SK-N-SH (cell line): ENCODE data around the gene TMEM192.

Experiments used
- POLR2AphosphoS5 ChIP-seq: IDR thresholded peaks from 2 replicates; pipeline ENCODE4 v1.6.1; 2012; ENCODE audit warnings: low read depth, low read length
- TAF1 ChIP-seq: IDR thresholded peaks from 2 replicates; pipeline ENCODE4 v1.6.1; 2012; ENCODE audit warnings: low read depth, mild to moderate bottlenecking, low read length, moderate library complexity, borderline replicate concordance
- USF1 ChIP-seq: IDR thresholded peaks from 2 replicates; pipeline ENCODE4 v1.4.0; 2012; ENCODE audit warnings: low read depth, borderline replicate concordance

- TF ChIP-seq TAF1 (no peak), USF1 (no peak), POLR2AphosphoS5 (no peak)
Measured at GRCh38 chr4:165070560-165070959, 42.1 kb downstream of the TMEM192 start.
